Osteoblast (primary cell): ENCODE results near the gene TENM4. TPM values are rescaled to one million over a fixed set of nuclear protein-coding genes. Genes with fewer than 3 reads are reported as not detected.

Source experiments
- DNase-seq: peaks from one replicate; pipeline ENCODE4 v3.0.0; 2011; ENCODE audit warnings: low spot score, mixed read lengths; ENCODE audit not compliant: insufficient read length; ENCODE audit errors: missing footprints
- H2AFZ ChIP-seq: 2 replicates; pipeline ENCODE4 v1.6.0; 2011; ENCODE audit warnings: mild to moderate bottlenecking, low read length
- H3K27ac ChIP-seq: 2 replicates; pipeline ENCODE4 v1.5.1; 2011; ENCODE audit warnings: mild to moderate bottlenecking, low read depth, low read length, moderate library complexity
- H3K27me3 ChIP-seq: 2 replicates; pipeline ENCODE4 v1.6.0; 2012; ENCODE audit warnings: mild to moderate bottlenecking, control low read depth, inconsistent platforms, low read length, moderate library complexity; ENCODE audit not compliant: insufficient read depth
- H3K36me3 ChIP-seq: 2 replicates; pipeline ENCODE4 v1.5.1; 2011; ENCODE audit warnings: mild to moderate bottlenecking, low read length, control low read depth, moderate library complexity; ENCODE audit not compliant: insufficient read depth
- H3K4me1 ChIP-seq: 2 replicates; pipeline ENCODE4 v1.5.1; 2011; ENCODE audit warnings: mild to moderate bottlenecking, low read length, control low read depth, moderate library complexity; ENCODE audit not compliant: insufficient read depth
- H3K4me2 ChIP-seq: 2 replicates; pipeline ENCODE4 v1.6.0; 2011; ENCODE audit warnings: mild to moderate bottlenecking, low read length; ENCODE audit not compliant: insufficient read depth
- H3K4me3 ChIP-seq: fragments of 200-600 bp; sonication (generic); 3 replicates; pipeline ENCODE4 v1.5.1; 2012; ENCODE audit warnings: mild to moderate bottlenecking, low read length, inconsistent platforms; ENCODE audit not compliant: insufficient read depth
- H3K79me2 ChIP-seq: 2 replicates; pipeline ENCODE4 v1.6.0; 2012; ENCODE audit warnings: mild to moderate bottlenecking, low read length, control low read depth, inconsistent platforms; ENCODE audit not compliant: insufficient read depth
- H3K9me3 ChIP-seq: 2 replicates; pipeline ENCODE4 v1.5.1; 2011; ENCODE audit warnings: low read depth, low read length, control low read depth
- H4K20me1 ChIP-seq: 2 replicates; pipeline ENCODE4 v1.6.0; 2012; ENCODE audit warnings: mild to moderate bottlenecking, low read length, control low read depth; ENCODE audit not compliant: insufficient read depth
- total RNA-seq: library from RNA; depleted of rRNA; stranded (reverse); fragments of >200 nt; gene quantifications from 2 replicates; pipeline ENCODE4 v1.2.3, GENCODE V29; 2012
- TF ChIP-seq, protein P1 (sequence below): IDR thresholded peaks from 2 replicates; pipeline ENCODE4 v1.5.1; 2011; ENCODE audit warnings: mild to moderate bottlenecking, low read depth, low read length, moderate library complexity; ENCODE audit errors: extremely low read depth

TENM4 gene
- total RNA-seq, 1 donor = 63.3 TPM

DNA sequence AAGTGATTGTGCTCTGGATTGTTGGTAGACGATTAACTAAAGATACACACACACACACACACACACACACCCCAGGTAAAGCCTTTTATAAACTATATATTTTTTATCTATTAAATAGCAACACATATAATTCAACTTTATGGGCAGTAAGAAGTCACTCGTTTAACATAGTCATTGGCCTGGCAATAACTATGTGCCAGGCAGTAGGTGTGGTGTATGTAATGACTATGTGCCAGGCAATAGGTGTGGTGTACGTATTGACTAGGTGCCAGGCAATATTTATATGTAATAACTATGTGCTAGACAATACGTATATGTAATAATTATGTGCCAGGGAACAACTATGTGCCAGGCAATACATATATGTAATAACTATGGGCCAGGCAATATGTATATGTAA, 40.0 kb upstream of the TENM4 start:
- H3K4me3 ChIP-seq = no peak overlapping the region
- TF ChIP-seq, protein P1, sequence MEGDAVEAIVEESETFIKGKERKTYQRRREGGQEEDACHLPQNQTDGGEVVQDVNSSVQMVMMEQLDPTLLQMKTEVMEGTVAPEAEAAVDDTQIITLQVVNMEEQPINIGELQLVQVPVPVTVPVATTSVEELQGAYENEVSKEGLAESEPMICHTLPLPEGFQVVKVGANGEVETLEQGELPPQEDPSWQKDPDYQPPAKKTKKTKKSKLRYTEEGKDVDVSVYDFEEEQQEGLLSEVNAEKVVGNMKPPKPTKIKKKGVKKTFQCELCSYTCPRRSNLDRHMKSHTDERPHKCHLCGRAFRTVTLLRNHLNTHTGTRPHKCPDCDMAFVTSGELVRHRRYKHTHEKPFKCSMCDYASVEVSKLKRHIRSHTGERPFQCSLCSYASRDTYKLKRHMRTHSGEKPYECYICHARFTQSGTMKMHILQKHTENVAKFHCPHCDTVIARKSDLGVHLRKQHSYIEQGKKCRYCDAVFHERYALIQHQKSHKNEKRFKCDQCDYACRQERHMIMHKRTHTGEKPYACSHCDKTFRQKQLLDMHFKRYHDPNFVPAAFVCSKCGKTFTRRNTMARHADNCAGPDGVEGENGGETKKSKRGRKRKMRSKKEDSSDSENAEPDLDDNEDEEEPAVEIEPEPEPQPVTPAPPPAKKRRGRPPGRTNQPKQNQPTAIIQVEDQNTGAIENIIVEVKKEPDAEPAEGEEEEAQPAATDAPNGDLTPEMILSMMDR = no peak

GRCh38 chr11:79472819-79473529, 32.1 kb upstream of the TENM4 start:
- no peak overlapping the region for H3K27ac ChIP-seq
- no peaks in the 10 kb centered on the region for H3K36me3 ChIP-seq
- no peak overlapping the region for H3K4me2 ChIP-seq
- H4K20me1 ChIP-seq = no peaks in the 10 kb centered on the region
- H3K9me3 ChIP-seq = no peaks in the 10 kb centered on the region
- H3K4me1 ChIP-seq = no peaks in the 10 kb centered on the region
- DNase-seq = no peak
- peaks cover 5% of the 10 kb centered on the region for H3K27me3 ChIP-seq
- TF ChIP-seq, protein P1 = no peak
- no peak overlapping the region for H2AFZ ChIP-seq
- no peak overlapping the region for H3K4me3 ChIP-seq
- no peaks in the 10 kb centered on the region for H3K79me2 ChIP-seq

More for the DNA sequence above, 40.0 kb upstream of the TENM4 start:
- H3K4me1 ChIP-seq = no peaks in the 10 kb centered on the region
- DNase-seq = no peak
- no peaks in the 10 kb centered on the region for H3K9me3 ChIP-seq
- H3K4me2 ChIP-seq = no peak overlapping the region
- H4K20me1 ChIP-seq = no peaks in the 10 kb centered on the region
- H2AFZ ChIP-seq = no peak overlapping the region
- H3K27me3 ChIP-seq = no peaks in the 10 kb centered on the region
- H3K79me2 ChIP-seq = no peaks in the 10 kb centered on the region
- H3K36me3 ChIP-seq = no peaks in the 10 kb centered on the region
- no peak overlapping the region for H3K27ac ChIP-seq

GRCh38 chr11:79471071-79471844, 30.4 kb upstream of the TENM4 start:
- H3K27me3 ChIP-seq = peaks cover 5% of the 10 kb centered on the region
- no peak overlapping the region for H2AFZ ChIP-seq
- no peaks in the 10 kb centered on the region for H3K79me2 ChIP-seq
- H3K27ac ChIP-seq = no peak overlapping the region
- no peaks in the 10 kb centered on the region for H3K36me3 ChIP-seq
- no peak overlapping the region for H3K4me2 ChIP-seq
- H3K4me1 ChIP-seq = no peaks in the 10 kb centered on the region
- TF ChIP-seq, protein P1 = no peak
- no peak for DNase-seq
- no peak overlapping the region for H3K4me3 ChIP-seq
- H4K20me1 ChIP-seq = no peaks in the 10 kb centered on the region
- H3K9me3 ChIP-seq = no peaks in the 10 kb centered on the region

- TF ChIP-seq, protein P1 = no peak
- Histone ChIP-seq H3K4me1 (no peaks in the 10 kb centered on the region), H3K36me3 (no peaks in the 10 kb centered on the region), H3K27me3 (peaks cover 5% of the 10 kb centered on the region), H2AFZ (no peak overlapping the region), H3K79me2 (no peaks in the 10 kb centered on the region), H3K9me3 (no peaks in the 10 kb centered on the region), H3K4me2 (no peak overlapping the region), H3K27ac (no peak overlapping the region), H3K4me3 (no peak overlapping the region), H4K20me1 (no peaks in the 10 kb centered on the region)
- no peak for DNase-seq
Measured at GRCh38 chr11:79470161-79470560, 29.3 kb upstream of the TENM4 start.
